GM18499 (cell line): ENCODE results near the gene NPC1.
"Not testable (repeated sequence)": the region's sequence is repeated elsewhere in the genome, so short reads cannot be mapped to it uniquely, and the experiment has no call there.

Experiments
- ATAC-seq: cut with Tn5 transposase; IDR thresholded peaks from one replicate; pipeline ENCODE4 v1.9.1; 2021; ENCODE audit warnings: moderate number of reproducible peaks; ENCODE audit not compliant: insufficient read depth, unreplicated experiment

The NPC1 gene

DNA sequence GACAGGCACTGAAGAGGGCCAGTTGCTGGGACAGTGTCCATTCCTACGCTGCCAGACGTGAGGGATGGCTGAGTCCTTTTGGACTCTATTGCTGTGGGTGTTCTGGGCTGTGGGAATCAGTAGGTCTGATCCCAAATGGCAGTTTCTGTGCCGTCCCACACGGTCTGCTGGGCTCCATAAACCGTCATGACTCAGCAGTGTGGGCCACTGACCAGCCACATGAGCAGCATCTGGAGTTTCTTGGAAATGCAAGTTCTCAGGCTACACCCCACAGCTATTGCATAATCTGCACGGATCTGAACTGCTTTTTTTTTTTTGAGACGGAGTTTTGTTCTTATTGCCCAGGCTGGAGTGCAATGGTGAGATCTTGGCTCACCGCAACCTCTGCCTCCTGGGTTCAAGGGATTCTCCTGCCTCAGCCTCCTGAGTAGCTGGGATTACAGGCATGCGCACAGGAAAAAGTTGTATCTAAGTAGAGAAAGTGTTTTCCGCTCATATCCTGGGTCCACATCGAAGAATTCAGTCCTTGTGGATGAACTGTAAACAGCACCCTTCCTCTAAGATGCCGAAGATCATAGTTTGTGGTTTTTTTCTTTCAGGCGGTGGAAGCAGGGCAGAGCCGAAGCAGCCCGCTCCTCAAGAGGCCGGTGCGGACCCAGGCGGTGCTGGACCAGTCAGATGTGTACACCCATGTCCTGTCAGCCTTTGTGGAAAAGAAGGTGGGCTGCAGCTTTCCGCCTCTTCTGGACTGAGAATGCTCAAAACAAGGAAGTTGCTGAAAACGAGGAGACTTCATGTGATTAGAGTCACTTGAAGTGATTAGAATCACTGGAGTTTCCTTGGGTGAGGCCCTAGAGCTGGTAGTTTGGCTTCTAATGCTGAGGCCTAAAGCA, 57.5 kb downstream of the NPC1 start:
- ATAC-seq, result no peak

DNA sequence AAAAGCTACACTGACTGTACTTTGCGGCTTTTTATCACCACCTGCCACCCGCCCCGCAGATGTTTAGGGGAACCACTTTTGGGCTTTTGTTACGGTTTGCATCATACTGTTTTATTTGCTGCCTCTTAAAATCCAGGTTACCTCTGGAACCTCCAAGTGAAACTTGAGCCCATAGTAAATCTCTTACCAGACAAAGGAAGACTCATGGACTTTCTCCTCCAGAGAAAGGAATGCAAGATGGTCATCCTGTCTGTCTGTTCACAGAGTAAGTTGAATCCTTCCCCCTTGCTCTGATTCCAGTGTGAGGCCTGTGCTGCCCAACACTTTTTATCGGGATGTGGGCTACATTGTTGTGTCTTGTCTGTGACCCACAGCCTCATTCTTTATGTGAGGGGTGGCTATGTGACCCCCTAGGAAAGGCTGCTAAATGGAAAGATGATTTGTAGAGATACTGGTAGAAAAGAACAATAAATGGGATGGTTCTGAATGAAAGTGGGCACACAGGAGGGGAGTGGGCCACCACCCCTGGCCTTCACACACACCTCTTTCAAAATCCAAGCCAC, 59.7 kb downstream of the NPC1 start:
- no peak for ATAC-seq

DNA sequence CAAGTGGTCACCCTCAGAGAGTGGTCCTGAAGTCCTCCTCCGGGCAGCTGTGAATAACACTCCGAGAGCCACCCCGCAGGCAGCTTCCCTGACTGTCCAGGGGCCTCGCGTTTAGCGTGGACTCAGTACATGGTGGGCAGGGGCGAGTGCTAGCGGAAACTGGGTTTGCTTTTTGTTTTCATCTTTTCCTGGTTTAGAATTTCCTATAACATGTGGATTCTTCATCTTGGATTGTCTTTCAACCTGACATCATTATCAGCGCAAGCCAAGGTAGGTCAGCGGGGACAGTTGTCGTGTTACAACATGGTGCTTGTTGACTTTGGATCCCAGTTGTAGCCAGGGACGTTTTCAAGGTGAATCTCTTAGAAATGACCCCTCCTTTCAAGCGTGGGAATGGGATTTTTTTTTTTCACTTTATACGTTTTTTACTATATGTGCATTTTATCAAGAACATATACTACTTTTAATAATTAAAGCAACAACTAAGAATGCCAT, 62.0 kb downstream of the NPC1 start:
- ATAC-seq, result no peak

DNA sequence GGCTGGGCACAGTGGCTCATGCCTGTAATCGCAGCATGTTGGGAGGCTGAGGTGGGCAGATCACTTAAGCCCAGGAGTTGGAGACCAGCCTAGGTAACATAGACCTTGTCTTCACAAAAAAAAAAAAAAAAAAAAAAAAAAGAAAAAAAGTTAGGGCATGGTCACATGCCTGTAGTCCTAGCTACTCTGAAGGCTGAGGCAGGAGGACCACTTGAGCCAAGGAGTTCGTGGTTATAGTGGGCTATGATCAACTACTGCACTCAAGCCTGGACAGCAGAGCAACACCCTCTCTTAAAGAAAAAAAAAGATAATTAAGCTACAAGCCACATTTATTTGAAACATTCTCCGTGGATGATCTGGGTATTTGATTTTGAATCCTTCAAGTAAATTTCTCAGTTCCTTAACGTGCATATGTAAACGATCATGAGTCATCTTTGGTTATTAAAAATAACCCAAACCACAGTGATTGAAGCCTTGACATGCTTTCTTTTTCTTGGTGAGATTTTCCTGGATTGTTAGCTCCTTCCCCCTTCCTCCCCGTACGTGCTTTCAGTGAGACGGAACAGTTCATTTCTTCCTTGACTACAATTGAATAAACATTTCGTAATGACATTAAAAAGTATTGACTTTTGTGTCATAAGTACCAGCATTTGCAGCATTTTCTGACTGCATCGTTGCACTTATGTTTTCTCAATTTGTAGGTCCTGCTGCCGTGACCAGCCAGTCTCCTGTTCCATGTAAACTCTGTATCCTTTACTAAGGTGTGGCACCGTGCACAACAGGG, 62.7 kb downstream of the NPC1 start:
- ATAC-seq, result no peak

DNA sequence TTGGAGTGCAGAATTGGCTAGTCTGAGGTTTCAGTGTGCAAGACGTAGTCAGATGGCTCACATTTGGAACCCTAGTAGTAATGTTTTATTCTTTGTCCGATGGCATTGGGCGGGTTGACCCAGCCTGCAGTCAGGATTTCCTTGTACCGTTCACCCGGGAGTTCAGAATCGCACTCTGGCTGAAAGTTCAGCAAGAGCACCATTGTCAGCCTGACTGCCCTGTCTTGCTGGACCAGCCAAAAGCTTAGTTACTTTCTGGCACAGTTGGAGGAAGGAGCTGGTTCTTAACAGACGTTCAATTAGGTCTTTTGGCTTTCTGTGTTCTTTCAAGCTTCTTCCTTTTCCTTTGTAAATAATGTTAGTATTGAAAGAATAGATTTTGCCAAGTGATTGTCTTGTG, 64.4 kb downstream of the NPC1 start:
- ATAC-seq, result no peak

DNA sequence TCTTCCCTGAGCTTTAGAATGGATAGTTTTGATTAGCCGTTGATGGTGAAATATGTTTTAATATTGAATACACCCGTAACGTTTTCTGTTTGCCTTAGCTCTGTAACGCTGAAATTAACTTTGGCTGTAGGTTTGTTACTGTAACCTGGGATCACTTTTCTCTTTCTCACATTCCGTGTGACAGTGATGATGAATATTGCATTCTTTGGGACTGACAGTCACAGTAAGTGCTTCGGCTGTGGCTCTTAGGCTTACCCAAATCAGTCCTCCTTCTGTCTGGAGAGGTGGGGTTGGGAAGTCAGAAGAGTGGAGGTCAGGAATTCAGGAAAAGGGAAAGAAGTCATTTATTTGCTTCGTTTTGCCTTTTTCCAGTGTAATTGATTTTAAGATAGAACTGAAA, 65.0 kb downstream of the NPC1 start:
- ATAC-seq, result no peak

DNA sequence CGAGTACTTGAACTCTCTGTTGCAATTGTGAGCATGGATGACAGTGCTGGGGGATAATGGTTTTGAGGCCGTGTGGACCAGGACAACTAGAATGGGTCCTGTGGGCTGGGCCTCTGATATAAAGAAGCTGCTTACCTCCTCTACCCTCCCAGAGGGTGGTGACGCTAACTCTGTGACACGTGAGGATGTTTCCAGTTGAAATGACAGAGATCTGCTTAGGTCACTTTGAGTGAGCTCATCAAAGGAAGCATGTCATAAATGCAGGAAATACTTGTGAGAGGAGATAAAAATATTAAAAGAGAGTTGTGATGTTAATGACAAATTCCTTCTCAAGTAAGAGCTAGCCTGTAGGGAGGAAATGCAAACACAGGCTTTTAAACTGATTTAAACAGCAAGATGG, 66.6 kb downstream of the NPC1 start:
- ATAC-seq, result no peak

DNA sequence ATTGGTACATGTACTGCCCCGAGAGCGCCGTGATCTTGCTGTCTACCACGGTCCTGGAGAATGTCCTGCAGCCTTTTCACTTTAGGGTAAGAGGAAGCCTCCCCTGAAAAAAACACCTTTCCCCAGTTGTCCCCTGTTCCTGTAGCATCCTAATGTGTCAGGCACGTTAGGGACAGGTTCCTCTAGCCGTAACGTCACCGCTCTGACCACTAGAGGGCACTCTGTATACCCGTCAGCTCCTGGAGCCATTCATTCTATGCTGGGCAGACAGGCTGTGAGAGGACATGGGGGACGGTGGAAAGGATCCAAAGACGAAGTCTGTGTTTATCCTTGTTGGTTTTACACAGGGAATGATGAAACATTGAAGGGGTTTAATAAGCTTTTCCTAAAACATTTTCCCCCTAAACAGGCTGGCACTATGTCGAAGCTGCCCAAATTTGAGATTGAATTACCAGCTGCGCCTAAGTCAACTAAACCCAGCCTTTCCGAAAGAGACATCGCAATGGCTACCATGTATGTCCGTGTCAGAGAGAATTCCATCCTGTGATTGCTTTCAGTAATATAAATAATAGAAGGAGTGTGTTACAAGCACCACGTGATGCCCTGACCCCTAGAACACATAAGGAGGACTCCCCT, 70.3 kb downstream of the NPC1 start:
- no peak for ATAC-seq

DNA sequence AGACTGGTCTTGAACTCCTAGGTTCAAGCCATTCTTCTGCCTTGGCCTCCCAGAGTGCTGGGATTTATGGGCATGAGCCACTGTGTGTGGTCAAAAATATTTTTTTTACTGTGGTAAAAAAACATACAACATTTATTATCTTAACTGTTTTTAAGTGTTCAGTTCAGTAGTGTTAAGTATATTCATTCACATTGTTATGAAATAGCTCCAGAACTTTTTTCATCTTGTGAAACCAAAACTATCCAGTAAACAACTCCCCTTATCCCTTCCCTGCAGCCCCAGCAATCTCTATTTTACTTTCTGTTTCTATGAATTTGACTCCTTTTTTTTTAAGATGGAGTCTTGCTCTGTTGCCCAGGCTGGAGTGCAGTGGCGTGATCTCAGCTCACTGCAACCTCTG, 73.7 kb downstream of the NPC1 start:
- no peak for ATAC-seq

DNA sequence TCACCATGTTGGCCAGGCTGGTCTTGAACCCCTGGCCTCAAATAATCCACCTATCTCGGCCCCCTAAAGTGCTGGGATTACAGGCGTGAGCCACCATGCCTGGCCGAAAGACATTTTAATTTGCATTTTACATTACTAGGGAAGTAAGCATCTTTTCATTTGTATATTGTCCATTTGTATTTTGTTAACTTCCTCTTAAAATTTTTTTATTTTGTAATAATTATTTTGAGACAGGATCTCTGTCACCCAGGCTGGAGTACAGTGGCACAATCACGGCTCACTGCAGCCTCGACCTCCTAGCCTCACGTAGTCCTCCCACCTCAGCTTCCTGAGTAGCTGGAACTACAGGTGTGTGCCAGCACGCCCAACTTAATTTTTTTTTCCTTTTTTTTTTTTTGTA, 74.1 kb downstream of the NPC1 start:
- ATAC-seq, result not testable (repeated sequence)

DNA sequence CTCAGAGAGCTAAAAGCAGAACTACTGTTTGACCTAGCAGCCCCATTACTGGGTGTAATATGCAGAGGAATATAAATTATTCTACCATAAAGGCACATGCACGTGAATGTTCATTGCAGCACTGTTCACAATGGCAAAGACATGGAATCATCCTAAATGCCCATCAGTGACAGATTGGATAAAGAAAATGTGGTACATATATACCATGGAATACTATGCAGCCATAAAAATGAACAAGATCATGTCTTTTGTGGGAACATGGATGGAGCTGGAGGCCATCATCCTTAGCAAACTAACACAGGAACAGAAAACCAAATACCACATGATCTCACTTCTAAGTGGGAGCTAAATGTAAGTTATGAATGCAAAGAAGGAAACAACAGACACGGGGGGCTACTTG, 75.4 kb downstream of the NPC1 start:
- ATAC-seq, result not testable (repeated sequence)

DNA sequence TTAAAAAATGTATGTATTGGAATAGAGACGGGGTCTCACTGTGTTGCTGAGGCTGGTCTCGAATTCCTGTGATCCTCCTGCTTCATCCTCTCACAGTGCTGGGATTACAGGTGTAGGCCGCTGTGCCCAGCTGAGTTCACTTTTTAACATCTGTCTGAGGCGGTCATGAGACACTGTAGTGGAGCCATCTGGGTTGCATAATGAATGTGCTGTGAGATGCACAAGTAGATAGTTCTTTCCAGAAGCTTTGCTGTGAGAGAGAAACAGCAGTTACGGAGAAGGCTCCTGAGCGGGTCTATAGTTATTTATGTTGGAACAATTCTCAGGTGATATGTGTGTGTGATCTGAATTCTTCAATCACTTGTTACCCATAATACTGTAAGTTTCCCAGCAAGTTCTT, 79.9 kb downstream of the NPC1 start:
- no peak for ATAC-seq

DNA sequence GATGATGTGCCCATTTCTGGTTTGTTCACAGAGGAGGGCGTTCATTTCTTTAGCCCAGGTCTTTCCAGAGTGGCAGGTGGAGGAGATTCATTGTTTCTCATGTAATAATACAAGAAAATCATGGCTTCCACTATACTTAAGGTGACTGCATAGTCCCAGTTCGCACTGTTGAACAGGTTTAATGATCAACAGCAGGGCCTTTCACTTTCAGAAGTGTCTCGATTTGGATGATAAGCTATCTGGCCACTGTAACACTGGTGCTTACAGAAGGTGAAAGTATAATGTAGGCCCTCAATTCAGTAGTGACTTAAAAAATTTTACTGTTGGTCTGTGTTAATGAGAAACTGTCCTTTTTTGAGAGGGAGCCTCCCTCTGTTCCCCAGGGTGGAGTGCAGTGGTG, 81.6 kb downstream of the NPC1 start:
- ATAC-seq, result peak; percentile 32

DNA sequence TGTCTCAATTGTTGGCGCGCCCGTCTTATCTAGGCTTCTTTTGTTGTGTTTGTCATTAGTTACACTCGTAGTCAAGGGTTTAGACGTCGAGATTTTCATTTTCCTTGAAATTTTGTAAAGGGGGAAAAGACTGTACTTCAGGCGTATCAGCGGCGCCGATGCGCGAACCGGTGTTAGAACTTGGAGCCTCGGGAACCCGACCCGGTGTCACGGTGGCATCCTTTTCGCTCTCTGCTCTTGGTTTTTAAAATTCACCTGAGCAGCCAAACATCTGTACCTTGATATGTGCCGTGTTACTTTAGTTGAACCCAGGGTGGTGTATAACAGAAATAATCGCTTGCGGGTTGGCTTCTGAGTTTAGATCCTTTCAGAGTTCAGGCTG, 82.4 kb downstream of the NPC1 start:
- no peak for ATAC-seq

DNA sequence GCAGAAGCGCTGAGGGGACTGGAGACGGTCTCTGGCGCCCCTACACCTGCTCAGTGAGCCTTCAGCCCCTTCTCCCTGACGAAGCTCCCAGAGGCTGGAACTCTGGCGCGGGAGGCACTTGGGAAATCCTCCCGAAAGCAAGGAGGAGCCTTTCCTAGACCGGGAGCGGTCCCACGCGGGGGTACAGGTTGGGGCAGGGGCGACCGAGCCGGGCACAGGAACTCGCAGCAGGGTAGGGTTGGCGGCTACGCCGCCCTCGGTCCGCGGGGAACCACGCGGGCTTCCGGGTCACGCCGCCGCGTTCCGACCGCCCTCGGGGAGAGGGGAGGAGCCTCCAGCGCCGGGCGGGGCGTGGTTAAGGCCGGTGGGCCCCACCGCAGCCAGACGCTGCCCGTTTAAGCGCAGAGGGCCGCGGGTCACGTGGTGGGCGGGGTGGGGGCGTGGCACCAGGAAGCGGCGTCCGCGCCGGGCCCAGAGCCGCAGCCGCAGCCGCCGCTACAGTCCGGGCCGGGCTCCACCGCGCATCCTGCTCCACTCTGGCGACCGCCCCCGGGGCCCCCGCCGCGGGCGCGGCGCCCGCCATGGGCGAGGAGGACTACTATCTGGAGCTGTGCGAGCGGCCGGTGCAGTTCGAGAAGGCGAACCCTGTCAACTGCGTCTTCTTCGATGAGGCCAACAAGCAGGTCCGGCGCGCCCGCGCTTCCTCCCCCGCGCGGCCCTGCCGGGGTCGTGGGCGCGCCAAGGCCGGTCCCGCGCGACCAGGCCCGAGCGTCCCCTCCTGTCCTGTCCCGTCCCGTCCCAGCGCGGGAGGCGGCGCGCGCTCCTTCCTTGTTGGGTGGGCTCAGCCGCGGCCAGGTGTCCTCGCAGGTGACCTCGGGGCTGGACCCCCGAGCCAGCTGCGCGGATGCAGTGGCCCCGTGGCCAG, 83.0 kb downstream of the NPC1 start, which contains the start of gene RMC1:
TSS of gene RMC1 (plus strand) at position 474 of the 925 bp plus-strand sequence. CDS start at position 582, 108 bp downstream.
- ATAC-seq, result peak; percentile 33

DNA sequence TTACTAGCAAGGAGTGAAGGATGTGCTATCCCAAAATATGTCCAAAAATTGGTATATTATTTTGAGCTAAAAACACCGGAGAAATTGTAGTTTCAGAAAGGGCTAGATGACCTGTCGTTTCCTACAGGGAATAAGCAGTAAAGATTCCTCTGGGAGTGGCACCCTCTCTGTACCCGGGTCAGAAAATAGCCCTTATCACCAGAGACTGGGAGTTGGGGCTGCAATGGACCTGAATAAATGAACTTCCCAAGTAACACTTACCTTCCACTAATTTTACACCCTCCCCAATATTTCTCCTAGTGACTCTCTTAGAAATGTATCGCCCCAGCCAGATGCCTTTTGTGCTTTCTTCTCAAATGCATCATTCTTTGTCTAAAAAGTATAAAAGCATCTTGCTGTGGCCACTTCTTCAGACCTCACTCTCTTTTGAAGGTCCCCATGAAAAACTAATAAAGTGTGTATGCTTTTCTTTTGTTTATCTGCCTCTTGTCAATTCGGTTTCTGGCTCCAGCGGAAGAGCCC, 83.7 kb downstream of the NPC1 start:
- no peak for ATAC-seq

DNA sequence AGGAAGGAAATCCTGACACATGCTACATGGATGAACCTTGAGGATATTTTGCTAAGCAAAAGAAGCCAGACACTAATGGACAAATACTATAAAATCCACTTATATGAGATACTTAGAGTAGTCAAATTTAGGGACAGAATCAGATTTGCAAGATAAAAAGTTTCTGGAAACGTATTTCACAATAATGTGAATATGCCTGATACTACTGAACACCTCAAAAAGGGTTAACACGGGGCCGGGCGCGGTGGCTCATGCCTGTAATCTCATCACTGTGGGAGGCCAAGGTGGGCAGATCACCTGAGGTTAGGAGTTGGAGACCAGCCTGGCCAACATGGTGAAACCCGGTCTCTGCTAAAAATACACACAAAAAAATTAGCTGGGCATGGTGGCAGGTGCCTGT, 84.7 kb downstream of the NPC1 start:
- ATAC-seq, result no peak

DNA sequence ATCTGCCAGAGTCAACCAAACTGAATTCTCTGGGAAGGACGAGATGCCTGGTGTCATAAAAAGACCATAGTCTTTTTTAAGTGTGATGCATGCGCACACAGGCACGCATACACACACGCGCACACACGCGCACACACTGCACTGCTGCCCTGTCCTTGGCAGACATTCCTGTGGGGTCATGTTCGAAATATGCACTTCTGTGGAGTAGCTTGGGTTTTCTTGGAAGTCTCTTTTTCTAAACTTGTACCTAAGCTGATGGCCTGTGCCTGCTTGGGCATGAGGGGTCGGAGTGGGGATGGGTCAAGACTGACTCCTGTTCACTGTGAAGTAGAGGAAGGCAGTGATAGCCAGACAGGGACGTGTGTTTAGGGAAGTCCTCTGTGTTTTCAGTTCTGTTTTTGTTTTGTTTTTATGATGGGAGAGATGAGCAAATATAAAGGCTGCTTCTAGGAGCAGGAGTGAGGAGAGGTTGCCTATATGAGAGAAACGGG, 87.0 kb downstream of the NPC1 start:
- no peak for ATAC-seq

DNA sequence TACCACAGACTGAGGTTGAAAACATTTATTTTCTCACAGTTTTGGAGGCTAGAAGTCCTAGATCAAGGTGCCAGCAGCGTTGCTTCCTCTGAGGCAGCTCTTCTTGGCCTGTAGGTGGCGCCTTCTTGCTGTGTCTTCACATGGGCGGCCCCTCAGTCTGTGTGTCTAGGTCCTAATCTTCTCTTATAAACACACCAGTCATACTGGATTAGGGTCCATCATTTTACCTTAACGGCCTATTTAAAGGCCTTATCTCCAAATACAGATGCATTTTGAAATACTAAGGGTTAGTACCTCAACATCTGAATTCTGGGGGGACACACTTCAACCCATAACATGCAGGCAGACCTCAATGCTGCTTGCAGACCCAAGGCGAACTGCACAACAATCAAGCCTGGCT, 87.4 kb downstream of the NPC1 start:
- no peak for ATAC-seq
